HCT116 (cell line): ENCODE data around the gene EPB41L5. TPM values are rescaled to one million over a fixed set of nuclear protein-coding genes. Genes with fewer than 3 reads are reported as not detected.

Source experiments
- ATAC-seq: fragments of 200-7000 bp; cut with Tn5 transposase; 2 replicates; pipeline ENCODE4 v1.9.1; 2020; ENCODE audit warnings: mild to moderate bottlenecking, moderate library complexity
- BruUV-seq: library from RNA; stranded (reverse); fragments of 400-500 nt; replicated peaks from 2 replicates; lab custom pipeline; 2021; lab: Mats Ljungman, UMichigan
- CTCF ChIA-PET: fragments of 300-600 bp; sonication (Branson Sonifier 250); formaldehyde crosslinking; loops from one replicate; lab custom pipeline; 2021; ENCODE audit warnings: antibody characterized with exemption; lab: Charles Lee
- POLR2A ChIA-PET: fragments of 300-600, 350-600 bp; sonication (Branson Sonifier 250); formaldehyde crosslinking; loops from one replicate; lab custom pipeline; 2021; ENCODE audit warnings: antibody characterized with exemption; lab: Charles Lee
- RAD21 ChIA-PET, 2 experiments: fragments of 300-600 bp; sonication (Branson Sonifier 250); formaldehyde crosslinking; loops; one replicate each; lab custom pipeline; 2023; ENCODE audit warnings: low total read pairs in 2 of 2; ENCODE audit not compliant: uncharacterized antibody in 2 of 2, unreplicated experiment in 2 of 2, low non-redundant PET in 1 of 2; lab: Charles Lee
- DNase-seq: peaks from one replicate; pipeline ENCODE4 v3.0.0-alpha.2; 2010; ENCODE audit warnings: low read depth, low spot score
- H2AFZ ChIP-seq: fragments of 200-600 bp; shearing (Covaris generic), sonication (generic); 2 replicates; pipeline ENCODE4 v1.6.1; 2017; ENCODE audit warnings: low read depth, mixed run types, mixed read lengths, antibody characterized with exemption, low read length; ENCODE audit not compliant: poor library complexity, severe bottlenecking
- H3K27ac ChIP-seq: 2 replicates; pipeline ENCODE4 v1.5.1; 2012; ENCODE audit warnings: low read depth, low read length
- H3K27me3 ChIP-seq: fragments of 200-600 bp; sonication (generic); 2 replicates; pipeline ENCODE4 v1.6.1; 2016; ENCODE audit warnings: mixed run types, low read length, mixed read lengths; ENCODE audit not compliant: insufficient read depth
- H3K36me3 ChIP-seq, 2 experiments: fragments of 200-500 bp in 1 of 2; fragments of 200-600 bp in 1 of 2; sonication (Bioruptor generic) in 1 of 2; sonication (generic) in 1 of 2; 2 replicates each; pipeline versions ENCODE4 v1.5.1 to v1.6.1; 2014 to 2016; ENCODE audit warnings: low read length in 2 of 2, inconsistent platforms in 1 of 2, mixed read lengths in 1 of 2, mixed run types in 1 of 2; ENCODE audit not compliant: insufficient read depth in 2 of 2, control insufficient read depth in 1 of 2
- H3K4me1 ChIP-seq, 2 experiments: fragments of 200-600 bp in 1 of 2; sonication (generic) in 1 of 2; 2 replicates each; pipeline versions ENCODE4 v1.5.1 to v1.6.1; 2012 to 2017; ENCODE audit warnings: low read length in 2 of 2, inconsistent platforms in 1 of 2, mild to moderate bottlenecking in 1 of 2, mixed read lengths in 1 of 2, mixed run types in 1 of 2, moderate library complexity in 1 of 2; ENCODE audit not compliant: insufficient read depth in 2 of 2, control insufficient read depth in 1 of 2
- H3K4me2 ChIP-seq: fragments of 200-600 bp; sonication (generic); 2 replicates; pipeline ENCODE4 v1.6.1; 2017; ENCODE audit warnings: mixed run types, low read length, mixed read lengths
- H3K4me3 ChIP-seq, 2 experiments: fragments of 200-600 bp in 1 of 2; sonication (generic) in 1 of 2; replicated peaks in 1 of 2; 2 replicates each; pipeline ENCODE4 v1.5.1; 2011 to 2016; ENCODE audit warnings: low read length in 2 of 2, control low read depth in 1 of 2, low read depth in 1 of 2, mild to moderate bottlenecking in 1 of 2, mixed read lengths in 1 of 2, mixed run types in 1 of 2
- H3K79me2 ChIP-seq: fragments of 200-600 bp; sonication (generic); 2 replicates; pipeline ENCODE4 v1.6.1; 2017; ENCODE audit warnings: mild to moderate bottlenecking, mixed run types, low read length, moderate library complexity, mixed read lengths; ENCODE audit not compliant: insufficient read depth
- H3K9ac ChIP-seq: fragments of 200-600 bp; sonication (generic); 2 replicates; pipeline ENCODE4 v1.6.1; 2016; ENCODE audit warnings: low read length, mixed read lengths
- H3K9me2 ChIP-seq: fragments of 200-600 bp; sonication (generic), shearing (Covaris generic); 2 replicates; pipeline ENCODE4 v1.6.1; 2017; ENCODE audit warnings: mixed run types, mild to moderate bottlenecking, moderate library complexity; ENCODE audit not compliant: insufficient read depth
- H3K9me3 ChIP-seq, 2 experiments: fragments of 200-500 bp in 1 of 2; fragments of 200-600 bp in 1 of 2; sonication (Bioruptor generic) in 1 of 2; sonication (generic) in 1 of 2; 2 replicates each; pipeline ENCODE4 v1.6.1; 2014 to 2017; ENCODE audit warnings: low read length in 2 of 2, mixed read lengths in 2 of 2, inconsistent platforms in 1 of 2, low read depth in 1 of 2, mild to moderate bottlenecking in 1 of 2, mixed run types in 1 of 2, moderate library complexity in 1 of 2; ENCODE audit not compliant: control insufficient read depth in 1 of 2, insufficient read depth in 1 of 2
- H4K20me1 ChIP-seq: fragments of 200-600 bp; sonication (generic), shearing (Covaris generic); 2 replicates; pipeline ENCODE4 v1.6.1; 2017; ENCODE audit warnings: mixed run types, mild to moderate bottlenecking, moderate library complexity; ENCODE audit not compliant: insufficient read depth
- EZH2phosphoT487 ChIP-seq: fragments of 200-600 bp; IDR thresholded peaks from 2 replicates; pipeline ENCODE4 v1.6.1; 2018; ENCODE audit warnings: antibody characterized with exemption, borderline replicate concordance
- SIN3A ChIP-seq: IDR thresholded peaks from 2 replicates; pipeline ENCODE4 v1.6.1; 2012; ENCODE audit warnings: low read depth
- SRF ChIP-seq: IDR thresholded peaks from 2 replicates; pipeline ENCODE4 v1.6.1; 2012; ENCODE audit warnings: low read depth
- TCF7L2 ChIP-seq: IDR thresholded peaks from 2 replicates; pipeline ENCODE4 v1.7.0; 2011; ENCODE audit warnings: borderline replicate concordance, inconsistent platforms; ENCODE audit not compliant: insufficient read depth, insufficient read length; ENCODE audit errors: extremely low read depth
- ZNF274 ChIP-seq: fragments of 200-500 bp; sonication (Bioruptor generic); IDR thresholded peaks from 2 replicates; pipeline ENCODE4 v1.6.1; 2014; ENCODE audit warnings: mild to moderate bottlenecking, low read depth, low read length, inconsistent platforms
- intact Hi-C: fragments of 100-400 bp; cut with micrococcal nuclease; formaldehyde crosslinking; loops from 2 replicates; pipeline ENCODE4 v1.10.0; 2022
- total RNA-seq: library from RNA; stranded (reverse); gene quantifications from one replicate; pipeline ENCODE4 v1.2.1, GENCODE V29; 2021; ENCODE audit not compliant: unreplicated experiment
- TF ChIP-seq, protein P1 (sequence below): IDR thresholded peaks from 2 replicates; pipeline ENCODE4 v1.6.1; 2012
- TF ChIP-seq, protein P2 (sequence below): IDR thresholded peaks from 2 replicates; pipeline ENCODE4 v1.6.1; 2011; ENCODE audit warnings: mild to moderate bottlenecking, low read length, moderate library complexity; ENCODE audit not compliant: insufficient replicate concordance; ENCODE audit errors: extremely low read depth
- TF ChIP-seq, protein P3 (sequence below), 3 experiments: fragments of 200-600 bp in 1 of 3; sonication (generic) in 1 of 3; IDR thresholded peaks in 2 of 3; conservative IDR thresholded peaks in 1 of 3; 2 replicates each; pipeline ENCODE4 v1.5.1; 2012 to 2017; ENCODE audit warnings: low read depth in 2 of 3, low read length in 2 of 3, antibody characterized with exemption in 1 of 3, borderline replicate concordance in 1 of 3, control low read depth in 1 of 3, mild to moderate bottlenecking in 1 of 3, mixed read lengths in 1 of 3, mixed run types in 1 of 3, moderate library complexity in 1 of 3; ENCODE audit not compliant: insufficient read depth in 1 of 3
- TF ChIP-seq, protein P4 (sequence below): IDR thresholded peaks from 2 replicates; pipeline ENCODE4 v1.6.1; 2012; ENCODE audit warnings: low read depth
- TF ChIP-seq, protein P5 (sequence below): IDR thresholded peaks from 2 replicates; pipeline ENCODE4 v1.6.1; 2012

The EPB41L5 gene
- total RNA-seq, 1 experiment from 2014 or later = 14.7 TPM

DNA sequence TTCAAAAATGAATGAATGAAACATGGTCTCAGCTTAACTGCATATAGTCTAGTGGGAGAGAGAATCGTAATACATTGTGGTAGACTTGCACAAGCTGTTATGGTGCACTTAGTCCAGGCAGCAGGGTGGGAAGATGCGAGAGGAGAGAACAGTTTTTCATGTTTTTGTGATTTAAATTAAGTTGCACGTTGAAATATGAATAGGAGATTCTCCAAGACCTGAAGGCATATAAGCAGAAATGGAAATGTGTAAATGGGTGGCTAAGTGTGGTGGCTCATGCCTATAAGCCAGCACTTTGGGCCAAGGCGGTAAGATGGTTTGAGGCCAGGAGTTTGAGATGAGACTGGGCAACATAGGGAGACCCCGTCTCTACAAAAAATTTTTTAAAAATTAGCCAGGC, 149.8 kb downstream of the EPB41L5 start:
- TF ChIP-seq SRF (no peak), TCF7L2 (no peak), ZNF274 (no peak), EZH2phosphoT487 (no peak), SIN3A (no peak)
- TF ChIP-seq, protein P1, sequence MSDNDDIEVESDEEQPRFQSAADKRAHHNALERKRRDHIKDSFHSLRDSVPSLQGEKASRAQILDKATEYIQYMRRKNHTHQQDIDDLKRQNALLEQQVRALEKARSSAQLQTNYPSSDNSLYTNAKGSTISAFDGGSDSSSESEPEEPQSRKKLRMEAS = no peak
- TF ChIP-seq, protein P2, sequence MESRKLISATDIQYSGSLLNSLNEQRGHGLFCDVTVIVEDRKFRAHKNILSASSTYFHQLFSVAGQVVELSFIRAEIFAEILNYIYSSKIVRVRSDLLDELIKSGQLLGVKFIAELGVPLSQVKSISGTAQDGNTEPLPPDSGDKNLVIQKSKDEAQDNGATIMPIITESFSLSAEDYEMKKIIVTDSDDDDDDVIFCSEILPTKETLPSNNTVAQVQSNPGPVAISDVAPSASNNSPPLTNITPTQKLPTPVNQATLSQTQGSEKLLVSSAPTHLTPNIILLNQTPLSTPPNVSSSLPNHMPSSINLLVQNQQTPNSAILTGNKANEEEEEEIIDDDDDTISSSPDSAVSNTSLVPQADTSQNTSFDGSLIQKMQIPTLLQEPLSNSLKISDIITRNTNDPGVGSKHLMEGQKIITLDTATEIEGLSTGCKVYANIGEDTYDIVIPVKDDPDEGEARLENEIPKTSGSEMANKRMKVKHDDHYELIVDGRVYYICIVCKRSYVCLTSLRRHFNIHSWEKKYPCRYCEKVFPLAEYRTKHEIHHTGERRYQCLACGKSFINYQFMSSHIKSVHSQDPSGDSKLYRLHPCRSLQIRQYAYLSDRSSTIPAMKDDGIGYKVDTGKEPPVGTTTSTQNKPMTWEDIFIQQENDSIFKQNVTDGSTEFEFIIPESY = no peak
- TF ChIP-seq, protein P3, sequence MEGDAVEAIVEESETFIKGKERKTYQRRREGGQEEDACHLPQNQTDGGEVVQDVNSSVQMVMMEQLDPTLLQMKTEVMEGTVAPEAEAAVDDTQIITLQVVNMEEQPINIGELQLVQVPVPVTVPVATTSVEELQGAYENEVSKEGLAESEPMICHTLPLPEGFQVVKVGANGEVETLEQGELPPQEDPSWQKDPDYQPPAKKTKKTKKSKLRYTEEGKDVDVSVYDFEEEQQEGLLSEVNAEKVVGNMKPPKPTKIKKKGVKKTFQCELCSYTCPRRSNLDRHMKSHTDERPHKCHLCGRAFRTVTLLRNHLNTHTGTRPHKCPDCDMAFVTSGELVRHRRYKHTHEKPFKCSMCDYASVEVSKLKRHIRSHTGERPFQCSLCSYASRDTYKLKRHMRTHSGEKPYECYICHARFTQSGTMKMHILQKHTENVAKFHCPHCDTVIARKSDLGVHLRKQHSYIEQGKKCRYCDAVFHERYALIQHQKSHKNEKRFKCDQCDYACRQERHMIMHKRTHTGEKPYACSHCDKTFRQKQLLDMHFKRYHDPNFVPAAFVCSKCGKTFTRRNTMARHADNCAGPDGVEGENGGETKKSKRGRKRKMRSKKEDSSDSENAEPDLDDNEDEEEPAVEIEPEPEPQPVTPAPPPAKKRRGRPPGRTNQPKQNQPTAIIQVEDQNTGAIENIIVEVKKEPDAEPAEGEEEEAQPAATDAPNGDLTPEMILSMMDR (IDR thresholded peaks at IDR 0.05 in 2 of 3, conservative IDR thresholded peaks at IDR 0.05 in 1 of 3; ENCODE audit: borderline replicate concordance in 1 of 3, insufficient read depth in 1 of 3, low read depth in 2 of 3, low read length in 2 of 3) = no peak
- TF ChIP-seq, protein P4, sequence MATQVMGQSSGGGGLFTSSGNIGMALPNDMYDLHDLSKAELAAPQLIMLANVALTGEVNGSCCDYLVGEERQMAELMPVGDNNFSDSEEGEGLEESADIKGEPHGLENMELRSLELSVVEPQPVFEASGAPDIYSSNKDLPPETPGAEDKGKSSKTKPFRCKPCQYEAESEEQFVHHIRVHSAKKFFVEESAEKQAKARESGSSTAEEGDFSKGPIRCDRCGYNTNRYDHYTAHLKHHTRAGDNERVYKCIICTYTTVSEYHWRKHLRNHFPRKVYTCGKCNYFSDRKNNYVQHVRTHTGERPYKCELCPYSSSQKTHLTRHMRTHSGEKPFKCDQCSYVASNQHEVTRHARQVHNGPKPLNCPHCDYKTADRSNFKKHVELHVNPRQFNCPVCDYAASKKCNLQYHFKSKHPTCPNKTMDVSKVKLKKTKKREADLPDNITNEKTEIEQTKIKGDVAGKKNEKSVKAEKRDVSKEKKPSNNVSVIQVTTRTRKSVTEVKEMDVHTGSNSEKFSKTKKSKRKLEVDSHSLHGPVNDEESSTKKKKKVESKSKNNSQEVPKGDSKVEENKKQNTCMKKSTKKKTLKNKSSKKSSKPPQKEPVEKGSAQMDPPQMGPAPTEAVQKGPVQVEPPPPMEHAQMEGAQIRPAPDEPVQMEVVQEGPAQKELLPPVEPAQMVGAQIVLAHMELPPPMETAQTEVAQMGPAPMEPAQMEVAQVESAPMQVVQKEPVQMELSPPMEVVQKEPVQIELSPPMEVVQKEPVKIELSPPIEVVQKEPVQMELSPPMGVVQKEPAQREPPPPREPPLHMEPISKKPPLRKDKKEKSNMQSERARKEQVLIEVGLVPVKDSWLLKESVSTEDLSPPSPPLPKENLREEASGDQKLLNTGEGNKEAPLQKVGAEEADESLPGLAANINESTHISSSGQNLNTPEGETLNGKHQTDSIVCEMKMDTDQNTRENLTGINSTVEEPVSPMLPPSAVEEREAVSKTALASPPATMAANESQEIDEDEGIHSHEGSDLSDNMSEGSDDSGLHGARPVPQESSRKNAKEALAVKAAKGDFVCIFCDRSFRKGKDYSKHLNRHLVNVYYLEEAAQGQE = no peak
- TF ChIP-seq, protein P5, sequence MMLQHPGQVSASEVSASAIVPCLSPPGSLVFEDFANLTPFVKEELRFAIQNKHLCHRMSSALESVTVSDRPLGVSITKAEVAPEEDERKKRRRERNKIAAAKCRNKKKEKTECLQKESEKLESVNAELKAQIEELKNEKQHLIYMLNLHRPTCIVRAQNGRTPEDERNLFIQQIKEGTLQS = no peak
- Histone ChIP-seq H3K27me3 (no peaks in the 10 kb centered on the region), H3K27ac (no peak overlapping the region), H3K9me2 (no peaks in the 10 kb centered on the region), H3K4me3 (no peak overlapping the region), H4K20me1 (no peaks in the 10 kb centered on the region), H3K4me2 (no peak overlapping the region), H3K9me3 (no peaks in the 10 kb centered on the region), H3K36me3 (peaks cover 0 to 8% of the 10 kb centered on the region in 2 experiments; a peak in 2 of 4 replicates), H3K4me1 (no peaks in the 10 kb centered on the region), H2AFZ (no peak overlapping the region), H3K9ac (no peak overlapping the region), H3K79me2 (no peaks in the 10 kb centered on the region)
- BruUV-seq = no TSS peak
- DNase-seq = no peak
- ChIA-PET CTCF (no interaction called here), RAD21 (no interaction called here), POLR2A (no interaction called here)
- intact Hi-C loops = no loop called here
- ATAC-seq = no peak
